Body of pancreas (tissue), 4 donors: ENCODE results near the gene SYAP1. TPM values are rescaled to one million over a fixed set of nuclear protein-coding genes. Genes with fewer than 3 reads are reported as not detected.

ENCODE experiments used
- ATAC-seq: fragments of 150-250 bp; one replicate; pipeline ENCODE4 v1.9.1; 2016
- DNase-seq, 4 donors: peaks; one replicate each; pipeline ENCODE4 v3.0.0-alpha.2; 2019
- H3K27ac ChIP-seq, 4 donors: fragments of 200-600 bp; sonication (generic); 1 replicate in 3 of 4; 2 replicates in 1 of 4; pipeline versions ENCODE4 v1.5.1 to v1.6.1; 2016 to 2019; ENCODE audit warnings: mild to moderate bottlenecking in 1 of 4, mixed read lengths in 1 of 4, moderate library complexity in 1 of 4
- H3K27me3 ChIP-seq, 2 donors: fragments of 200-600 bp; sonication (generic); one replicate each; pipeline ENCODE4 v1.6.0; 2016; ENCODE audit warnings: mild to moderate bottlenecking in 1 of 2
- H3K36me3 ChIP-seq, 2 donors: fragments of 200-600 bp; sonication (generic); replicated peaks in 1 of 2; 2 replicates each; pipeline ENCODE4 v1.5.1; 2016; ENCODE audit warnings: low read depth in 2 of 2; ENCODE audit not compliant: insufficient read depth in 1 of 2
- H3K4me1 ChIP-seq: fragments of 200-600 bp; sonication (generic); one replicate; pipeline ENCODE4 v1.6.0; 2016
- H3K4me3 ChIP-seq, 2 donors: fragments of 200-600 bp; sonication (generic); 1 replicate in 1 of 2; 2 replicates in 1 of 2; pipeline ENCODE4 v1.5.1; 2016 to 2019
- H3K9me3 ChIP-seq, 3 donors: fragments of 200-600 bp; sonication (generic); 1 replicate in 2 of 3; 2 replicates in 1 of 3; pipeline ENCODE4 v1.5.1; 2016
- CTCF ChIP-seq, 7 experiments: fragments of 450-650 bp in 4 of 7; fragments of 200-600 bp in 3 of 7; sonication (generic) in 3 of 7; IDR thresholded peaks; one replicate each; pipeline ENCODE4 v1.5.1; 2016 to 2019; ENCODE audit warnings: antibody characterized with exemption in 7 of 7
- POLR2A ChIP-seq, 3 donors: fragments of 450-650 bp; IDR thresholded peaks; one replicate each; pipeline ENCODE4 v1.6.1; 2016; ENCODE audit warnings: antibody characterized with exemption in 3 of 3, mild to moderate bottlenecking in 2 of 3
- WGBS, 2 donors: methylation state at CpG; one replicate each; pipeline ENCODE4 v1.1.5; 2017; 5-methylcytosine and 5-hydroxymethylcytosine counted together
- intact Hi-C: fragments of 100-400 bp; cut with DNase I; formaldehyde crosslinking; loops from one replicate; pipeline ENCODE4 v1.15.1; 2023
- total RNA-seq, 2 donors: library from RNA; depleted of rRNA; stranded (reverse); fragments of >200 nt; gene quantifications; one replicate each; pipeline ENCODE4 v1.1.0, GENCODE V29; 2016

The SYAP1 gene
- total RNA-seq, 2 donors from 2014 or later, result 15.3 to 15.8 TPM

- no peak for TF ChIP-seq CTCF (IDR thresholded peaks at IDR 0.05)
- TF ChIP-seq POLR2A (IDR thresholded peaks at IDR 0.05), result no peak
- no peaks in the 10 kb centered on the region for H3K27me3 ChIP-seq
- peaks cover 16% of the 10 kb centered on the region for H3K4me1 ChIP-seq
- H3K9me3 ChIP-seq, result no peaks in the 10 kb centered on the region
- ATAC-seq, result no peak
- intact Hi-C loops, result no loop called here
- no peak for DNase-seq
- WGBS, 2 donors, result 86 to 90% methylated on average over 1 of the region's 1 CpG
- H3K4me3 ChIP-seq, result no peak overlapping the region
- no peaks in the 10 kb centered on the region for H3K36me3 ChIP-seq
- no peak overlapping the region for H3K27ac ChIP-seq
Measured at GRCh38 chrX:16730450-16730849, 11.0 kb downstream of the SYAP1 start.

- Histone ChIP-seq H3K27me3 (no peaks in the 10 kb centered on the region), H3K4me1 (no peaks in the 10 kb centered on the region), H3K36me3 (no peaks in the 10 kb centered on the region), H3K9me3 (no peaks in the 10 kb centered on the region), H3K27ac (no peak overlapping the region), H3K4me3 (no peak overlapping the region)
- intact Hi-C loops, result no loop called here
- ATAC-seq, result no peak
- no peak for DNase-seq
- TF ChIP-seq CTCF (IDR thresholded peaks at IDR 0.05), result no peak
- TF ChIP-seq POLR2A (IDR thresholded peaks at IDR 0.05), result no peak
Measured at GRCh38 chrX:16733013-16733412, 13.6 kb downstream of the SYAP1 start.

DNA sequence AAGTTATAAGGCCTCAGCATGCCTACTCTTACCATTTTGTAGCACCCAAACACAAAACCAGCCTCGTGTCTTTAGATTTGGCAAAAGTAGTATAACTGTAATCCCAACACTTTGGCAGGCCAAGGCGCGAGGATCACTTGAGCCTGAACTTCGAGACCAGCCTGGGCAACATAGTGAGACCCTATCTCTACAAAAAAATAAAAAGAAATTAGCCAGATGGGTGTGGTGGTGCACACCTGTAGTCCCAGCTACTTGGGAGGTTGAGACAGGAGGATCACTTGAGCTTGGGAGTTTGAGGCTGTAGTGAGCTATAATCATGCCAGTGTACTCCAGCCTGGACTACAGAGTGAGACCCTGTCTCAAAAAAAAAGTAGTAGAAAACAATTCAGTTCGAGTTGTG, 17.6 kb downstream of the SYAP1 start:
- H3K9me3 ChIP-seq, result no peaks in the 10 kb centered on the region
- WGBS, 2 donors, result 94 to 97% methylated on average over 5 of the region's 5 CpGs
- no peak for DNase-seq
- H3K36me3 ChIP-seq, result no peaks in the 10 kb centered on the region
- no peak overlapping the region for H3K4me3 ChIP-seq
- H3K27me3 ChIP-seq, result no peaks in the 10 kb centered on the region
- intact Hi-C loops, result no loop called here
- no peak for ATAC-seq
- no peaks in the 10 kb centered on the region for H3K4me1 ChIP-seq
- no peak overlapping the region for H3K27ac ChIP-seq
- TF ChIP-seq POLR2A (IDR thresholded peaks at IDR 0.05), result no peak
- no peak for TF ChIP-seq CTCF (IDR thresholded peaks at IDR 0.05)

DNA sequence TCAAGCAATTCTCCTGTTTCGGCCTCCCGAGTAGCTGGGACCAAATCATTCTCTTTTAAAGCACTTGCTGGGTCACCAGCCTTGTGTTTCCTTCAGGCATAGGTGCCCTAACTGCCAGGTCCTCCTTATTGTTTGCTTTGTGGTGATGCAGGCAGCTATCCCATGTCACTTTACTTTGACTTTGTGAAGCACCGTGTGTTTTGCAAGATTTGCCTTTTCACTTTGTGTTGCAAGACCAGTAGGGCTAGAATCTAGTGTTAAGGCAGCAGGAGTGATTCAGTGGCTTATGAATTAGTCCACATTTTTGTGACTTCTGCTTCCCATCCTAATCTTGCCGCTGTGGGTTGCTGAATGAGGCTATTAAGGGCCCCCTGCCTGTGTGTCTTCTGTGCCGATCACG, 20.2 kb downstream of the SYAP1 start:
- Histone ChIP-seq H3K9me3 (no peaks in the 10 kb centered on the region), H3K36me3 (no peaks in the 10 kb centered on the region), H3K4me3 (no peak overlapping the region), H3K4me1 (no peaks in the 10 kb centered on the region), H3K27me3 (no peaks in the 10 kb centered on the region), H3K27ac (no peak overlapping the region)
- DNase-seq (no peak), ATAC-seq (no peak)
- TF ChIP-seq CTCF (IDR thresholded peaks at IDR 0.05) (no peak), POLR2A (IDR thresholded peaks at IDR 0.05) (no peak)
- 33 to 84% methylated on average over 3 to 4 of the region's 6 CpGs for WGBS, 2 donors
- intact Hi-C loops, result no loop called here

- Histone ChIP-seq H3K9me3 (no peaks in the 10 kb centered on the region), H3K27ac (no peak overlapping the region), H3K4me3 (no peak overlapping the region), H3K27me3 (no peaks in the 10 kb centered on the region), H3K4me1 (no peaks in the 10 kb centered on the region), H3K36me3 (no peaks in the 10 kb centered on the region)
- DNase-seq (no peak), ATAC-seq (no peak)
- TF ChIP-seq CTCF (IDR thresholded peaks at IDR 0.05) (no peak), POLR2A (IDR thresholded peaks at IDR 0.05) (no peak)
- intact Hi-C loops, result no loop called here
- 87 to 92% methylated on average over 11 of the region's 12 CpGs for WGBS, 2 donors
Measured at GRCh38 chrX:16743604-16744325, 24.4 kb downstream of the SYAP1 start.
